ENCODE data around the gene COG7.
"Not testable (repeated sequence)": the region's sequence is repeated elsewhere in the genome, so short reads cannot be mapped to it uniquely, and the experiment has no call there.

The COG7 gene

DNA sequence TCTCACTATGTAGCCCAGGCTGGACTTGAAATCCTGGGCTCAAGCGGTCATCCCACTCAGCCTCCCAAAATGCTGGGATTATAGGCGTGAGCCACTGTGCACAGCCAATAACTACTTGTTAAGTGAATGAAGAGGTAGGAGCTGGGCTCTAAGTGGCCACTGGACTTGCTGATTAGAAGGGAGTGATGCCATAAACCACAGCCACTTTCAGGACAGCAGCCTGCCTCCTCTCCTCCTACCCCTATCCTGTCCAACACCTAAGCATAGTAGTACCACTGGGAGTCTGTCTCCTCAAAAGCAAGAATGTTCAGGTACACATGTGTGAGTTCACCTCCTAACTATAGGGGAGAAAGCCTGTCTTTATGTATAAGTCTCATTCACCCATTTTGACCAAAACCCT is 12.2 kb upstream of the COG7 start:
- no CpG with 5 or more reads among the region's 2 CpGs for WGBS (ENCODE audit: extremely low coverage, insufficient coverage, insufficient read length)

GRCh38 chr16:23464196-23464595 is 11.2 kb upstream of the COG7 start:
- Histone ChIP-seq H2BK5ac (ENCODE audit: low read depth, low read length, poor library complexity) (no peak overlapping the region), H2AFZ (ENCODE audit: insufficient read depth, low read length, poor library complexity) (no peak overlapping the region), H3K18ac (ENCODE audit: low read length) (no peak overlapping the region), H3K79me2 (ENCODE audit: control insufficient read depth, insufficient read depth, low read length, poor library complexity) (no peaks in the 10 kb centered on the region), H2BK120ac (ENCODE audit: insufficient read depth, low read length, poor library complexity) (no peak overlapping the region), H3K4me2 (ENCODE audit: low read length) (no peak overlapping the region), H2BK12ac (ENCODE audit: low read length) (no peak overlapping the region), H3K23ac (ENCODE audit: low read length) (no peak overlapping the region), H3K4me3 (ENCODE audit: low read depth, low read length) (no peak overlapping the region), H4K8ac (ENCODE audit: low read depth, low read length) (no peak overlapping the region), H3K4me1 (ENCODE audit: control insufficient read depth in 1 of 2, insufficient read depth in 2 of 2, low read length in 2 of 2) (no peaks in the 10 kb centered on the region), H3K14ac (ENCODE audit: low read length) (no peak overlapping the region), H3K4ac (ENCODE audit: low read depth, low read length) (no peak overlapping the region), H4K12ac (ENCODE audit: low read depth, low read length) (no peak overlapping the region), H3K9me3 (ENCODE audit: insufficient read depth, low read depth, low read length) (peaks cover 3% of the 10 kb centered on the region), H3K27ac (ENCODE audit: low read depth, low read length) (no peak overlapping the region), H3K36me3 (ENCODE audit: control insufficient read depth in 1 of 2, insufficient read depth in 2 of 2, low read length in 2 of 2) (peaks cover 22 to 31% of the 10 kb centered on the region in 2 experiments), H4K91ac (ENCODE audit: low read depth, low read length) (no peak overlapping the region), H3K27me3 (ENCODE audit: insufficient read depth, low read length) (no peaks in the 10 kb centered on the region), H2AK5ac (ENCODE audit: low read length) (no peak overlapping the region), H3K9ac (ENCODE audit: low read length) (no peak overlapping the region), H3K79me1 (ENCODE audit: low read length) (no peaks in the 10 kb centered on the region)
- no peak for DNase-seq
- no CpG with 5 or more reads among the region's 1 CpG for WGBS (ENCODE audit: extremely low coverage, insufficient coverage, insufficient read length)

More for the DNA sequence above, 12.2 kb upstream of the COG7 start:
- no peak for DNase-seq
- no peaks in the 10 kb centered on the region for H3K27me3 ChIP-seq (ENCODE audit: insufficient read depth, low read length)
- H3K79me1 ChIP-seq (ENCODE audit: low read length): no peaks in the 10 kb centered on the region
- H3K23ac ChIP-seq (ENCODE audit: low read length): no peak overlapping the region
- H3K4ac ChIP-seq (ENCODE audit: low read depth, low read length): no peak overlapping the region
- H2BK5ac ChIP-seq (ENCODE audit: low read depth, low read length, poor library complexity): no peak overlapping the region
- no peak overlapping the region for H3K4me2 ChIP-seq (ENCODE audit: low read length)
- H3K4me1 ChIP-seq (ENCODE audit: control insufficient read depth in 1 of 2, insufficient read depth in 2 of 2, low read length in 2 of 2): peaks cover 6 to 8% of the 10 kb centered on the region in 2 experiments
- no peak overlapping the region for H3K4me3 ChIP-seq (ENCODE audit: low read depth, low read length)
- H3K14ac ChIP-seq (ENCODE audit: low read length): no peak overlapping the region
- no peak overlapping the region for H3K18ac ChIP-seq (ENCODE audit: low read length)
- H2AK5ac ChIP-seq (ENCODE audit: low read length): no peak overlapping the region
- H2BK12ac ChIP-seq (ENCODE audit: low read length): no peak overlapping the region
- peaks cover 3% of the 10 kb centered on the region for H3K9me3 ChIP-seq (ENCODE audit: insufficient read depth, low read depth, low read length)
- peaks cover 22 to 37% of the 10 kb centered on the region in 2 experiments for H3K36me3 ChIP-seq (ENCODE audit: control insufficient read depth in 1 of 2, insufficient read depth in 2 of 2, low read length in 2 of 2)
- H4K12ac ChIP-seq (ENCODE audit: low read depth, low read length): no peak overlapping the region
- no peak overlapping the region for H2BK120ac ChIP-seq (ENCODE audit: insufficient read depth, low read length, poor library complexity)
- H3K79me2 ChIP-seq (ENCODE audit: control insufficient read depth, insufficient read depth, low read length, poor library complexity): no peaks in the 10 kb centered on the region
- H2AFZ ChIP-seq (ENCODE audit: insufficient read depth, low read length, poor library complexity): no peak overlapping the region
- H4K91ac ChIP-seq (ENCODE audit: low read depth, low read length): no peak overlapping the region
- no peak overlapping the region for H4K8ac ChIP-seq (ENCODE audit: low read depth, low read length)
- H3K27ac ChIP-seq (ENCODE audit: low read depth, low read length): no peak overlapping the region
- no peak overlapping the region for H3K9ac ChIP-seq (ENCODE audit: low read length)

GRCh38 chr16:23462994-23463393 is 10.0 kb upstream of the COG7 start:
- not testable (repeated sequence) for H3K9ac ChIP-seq (ENCODE audit: low read length); H4K91ac ChIP-seq (ENCODE audit: low read depth, low read length); H3K4me2 ChIP-seq (ENCODE audit: low read length); H3K4me3 ChIP-seq (ENCODE audit: low read depth, low read length); H3K27ac ChIP-seq (ENCODE audit: low read depth, low read length); H3K14ac ChIP-seq (ENCODE audit: low read length); DNase-seq; H2BK12ac ChIP-seq (ENCODE audit: low read length); H2BK120ac ChIP-seq (ENCODE audit: insufficient read depth, low read length, poor library complexity); H3K4me1 ChIP-seq (ENCODE audit: control insufficient read depth in 1 of 2, insufficient read depth in 2 of 2, low read length in 2 of 2); H3K18ac ChIP-seq (ENCODE audit: low read length); H2BK5ac ChIP-seq (ENCODE audit: low read depth, low read length, poor library complexity); H3K79me1 ChIP-seq (ENCODE audit: low read length); H3K9me3 ChIP-seq (ENCODE audit: insufficient read depth, low read depth, low read length); H4K12ac ChIP-seq (ENCODE audit: low read depth, low read length); H3K23ac ChIP-seq (ENCODE audit: low read length); H3K27me3 ChIP-seq (ENCODE audit: insufficient read depth, low read length); H3K79me2 ChIP-seq (ENCODE audit: control insufficient read depth, insufficient read depth, low read length, poor library complexity); H2AFZ ChIP-seq (ENCODE audit: insufficient read depth, low read length, poor library complexity); H4K8ac ChIP-seq (ENCODE audit: low read depth, low read length); H2AK5ac ChIP-seq (ENCODE audit: low read length); H3K4ac ChIP-seq (ENCODE audit: low read depth, low read length)
- H3K36me3 ChIP-seq (ENCODE audit: control insufficient read depth in 1 of 2, insufficient read depth in 2 of 2, low read length in 2 of 2): peaks cover 16 to 25% of the 10 kb centered on the region in 2 experiments
- WGBS (ENCODE audit: extremely low coverage, insufficient coverage, insufficient read length): no CpG with 5 or more reads among the region's 6 CpGs

GRCh38 chr16:23453338-23454052 is 506 bp upstream of the COG7 start:
- Histone ChIP-seq H4K8ac (ENCODE audit: low read depth, low read length) (no peak overlapping the region), H2AK5ac (ENCODE audit: low read length) (no peak overlapping the region), H2BK5ac (ENCODE audit: low read depth, low read length, poor library complexity) (no peak overlapping the region), H2BK120ac (ENCODE audit: insufficient read depth, low read length, poor library complexity) (no peak overlapping the region), H2BK12ac (ENCODE audit: low read length) (no peak overlapping the region), H3K36me3 (ENCODE audit: control insufficient read depth in 1 of 2, insufficient read depth in 2 of 2, low read length in 2 of 2) (peaks cover 5% of the 10 kb centered on the region in 2 experiments), H3K9me3 (ENCODE audit: insufficient read depth, low read depth, low read length) (no peaks in the 10 kb centered on the region), H4K91ac (ENCODE audit: low read depth, low read length) (no peak overlapping the region), H3K9ac (ENCODE audit: low read length) (peak overlapping the region; percentile 49), H3K4me3 (ENCODE audit: low read depth, low read length) (peak overlapping the region; percentile 92), H3K79me2 (ENCODE audit: control insufficient read depth, insufficient read depth, low read length, poor library complexity) (peaks cover 6% of the 10 kb centered on the region), H3K79me1 (ENCODE audit: low read length) (peaks cover 4% of the 10 kb centered on the region), H3K4ac (ENCODE audit: low read depth, low read length) (peak overlapping the region; percentile 27), H3K27ac (ENCODE audit: low read depth, low read length) (no peak overlapping the region), H2AFZ (ENCODE audit: insufficient read depth, low read length, poor library complexity) (peak overlapping the region; percentile 19), H3K14ac (ENCODE audit: low read length) (no peak overlapping the region), H3K4me2 (ENCODE audit: low read length) (peak overlapping the region; percentile 92), H3K18ac (ENCODE audit: low read length) (peak overlapping the region; percentile 14), H3K27me3 (ENCODE audit: insufficient read depth, low read length) (no peaks in the 10 kb centered on the region), H3K4me1 (ENCODE audit: control insufficient read depth in 1 of 2, insufficient read depth in 2 of 2, low read length in 2 of 2) (peaks cover 4 to 6% of the 10 kb centered on the region in 2 experiments), H3K23ac (ENCODE audit: low read length) (no peak overlapping the region), H4K12ac (ENCODE audit: low read depth, low read length) (no peak overlapping the region)
- no CpG with 5 or more reads among the region's 37 CpGs for WGBS (ENCODE audit: extremely low coverage, insufficient coverage, insufficient read length)
- DNase-seq: no peak
